Diencephalon (tissue), 1 donor: ENCODE results near the gene SPANXN2. TPM values are rescaled to one million over a fixed set of nuclear protein-coding genes. Genes with fewer than 3 reads are reported as not detected.

ENCODE experiments used
- total RNA-seq: library from RNA; depleted of rRNA; stranded (reverse); fragments of >200 nt; gene quantifications from one replicate; pipeline ENCODE4 v1.2.3, GENCODE V29; 2014

Gene SPANXN2, protein sequence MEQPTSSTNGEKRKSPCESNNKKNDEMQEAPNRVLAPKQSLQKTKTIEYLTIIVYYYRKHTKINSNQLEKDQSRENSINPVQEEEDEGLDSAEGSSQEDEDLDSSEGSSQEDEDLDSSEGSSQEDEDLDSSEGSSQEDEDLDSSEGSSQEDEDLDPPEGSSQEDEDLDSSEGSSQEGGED
- not detected for total RNA-seq

DNA sequence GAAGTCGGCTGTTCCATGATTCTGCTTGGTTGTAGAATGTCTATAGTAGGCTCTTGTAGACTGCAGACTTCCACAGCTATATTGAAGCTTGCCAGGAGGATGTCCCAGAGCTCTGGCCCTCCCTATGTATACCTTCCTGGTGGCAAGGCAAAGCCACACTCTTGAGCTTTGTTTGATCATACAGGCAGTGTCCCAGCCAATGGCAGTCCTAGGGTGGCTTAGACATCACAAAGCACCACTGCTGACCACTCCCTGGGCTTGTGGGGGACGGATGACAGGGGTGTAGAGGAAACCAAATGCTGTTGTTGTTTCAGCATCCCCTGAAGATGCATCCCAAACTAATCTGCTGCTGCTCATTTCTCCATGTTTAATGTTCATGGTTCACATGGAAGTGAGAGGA, at the start of gene SPANXN2:
Gene SPANXN2, minus strand, starts transcription at position 101 of the 400 bp plus-strand sequence. Its CDS starts 84 bp downstream, at position 17.

Other genes with a start within 250 kb of the SPANXN2 start
- gene SPANXN3, start 203.3 kb downstream of the SPANXN2 start, total RNA-seq = not detected
- 59.3 TPM for gene SLITRK4, start 84.7 kb downstream of the SPANXN2 start, total RNA-seq
- gene UBE2NL, start 163.3 kb upstream of the SPANXN2 start, total RNA-seq = not detected